ENCODE measurements around the gene HES5. TPM values are rescaled to one million over a fixed set of nuclear protein-coding genes. Genes with fewer than 3 reads are reported as not detected.
A peak's percentile ranks its signal among the peaks of the same experiment; 100 is the strongest.

The HES5 gene
- total and polyA plus RNA-seq, 4 experiments from 2014 or later = not detected

DNA sequence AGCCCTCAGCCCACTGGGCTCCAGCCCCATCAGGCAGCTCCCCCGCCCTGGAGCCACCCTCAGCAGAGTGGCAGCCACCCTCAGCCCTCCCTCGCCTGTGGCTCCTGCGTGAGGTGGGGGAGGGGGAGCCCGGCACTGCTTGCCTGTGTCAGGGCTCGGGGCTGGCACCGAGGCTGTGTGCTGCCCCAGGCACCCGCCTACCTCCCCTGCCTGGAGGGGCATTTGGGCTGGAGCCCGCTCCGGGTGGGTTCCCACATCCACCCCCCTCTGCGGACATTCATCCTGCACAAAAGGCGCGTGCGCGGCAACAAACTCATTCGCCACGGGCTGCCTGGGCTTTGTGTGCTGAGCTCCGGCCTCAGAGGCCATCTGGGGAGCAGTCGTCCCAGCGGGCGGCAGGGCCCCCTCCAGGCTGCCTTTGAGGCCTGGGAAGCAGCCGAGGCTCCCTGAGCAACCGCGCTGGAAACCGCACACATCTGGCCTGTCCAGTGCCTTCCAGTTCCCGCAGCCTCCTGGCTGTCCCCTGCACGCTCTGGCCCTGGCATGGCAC is 13.6 kb upstream of the HES5 start:
- POLR2A ChIA-PET (ENCODE audit: partially characterized antibody) = interaction anchor here (1.6 to 10.5 kb wide), 3 partner anchors 13 to 34 kb away, joined by 3 to 367 read pairs (median 108); partner anchors contain the start of genes HES5, PANK4 and TNFRSF14
- peak; percentile 45 to 62 (median 49) for DNase-seq
- Histone ChIP-seq H3K27ac (ENCODE audit: low read depth, low read length) (no peak overlapping the region), H3K27me3 (ENCODE audit: insufficient read depth, low read length) (no peaks in the 10 kb centered on the region), H3K9me3 (ENCODE audit: control insufficient read depth in 1 of 2, low read length in 2 of 2) (no peaks in the 10 kb centered on the region), H3K4me3 (ENCODE audit: low read length in 2 of 2) (no peak overlapping the region), H3K4me1 (ENCODE audit: insufficient read depth, low read length) (peaks cover 37% of the 10 kb centered on the region), H3K36me3 (ENCODE audit: insufficient read depth, low read length) (no peaks in the 10 kb centered on the region)
- Mint-ChIP-seq H3K27me3 (peaks cover 0 to 1% of the 10 kb centered on the region in 2 donors), H3K4me3 (peak overlapping the region in 1 of 8 donors; percentile 68), H3K36me3 (peaks cover 0 to 2% of the 10 kb centered on the region in 2 donors), H3K27ac (no peak overlapping the region), H3K9me3 (no peaks in the 10 kb centered on the region), H3K4me1 (peaks cover 4 to 27% (median 10%) of the 10 kb centered on the region in 4 donors)
- intact Hi-C loops (cut with micrococcal nuclease) = loop anchor here (10.0 kb wide), 1 partner anchor 239 kb away; no protein-coding TSS in a partner anchor
- CTCF ChIA-PET (ENCODE audit: partially characterized antibody) = interaction anchor here (2.8 kb wide), 1 partner anchor 19 kb away, joined by 13 read pairs; no protein-coding TSS in a partner anchor

DNA sequence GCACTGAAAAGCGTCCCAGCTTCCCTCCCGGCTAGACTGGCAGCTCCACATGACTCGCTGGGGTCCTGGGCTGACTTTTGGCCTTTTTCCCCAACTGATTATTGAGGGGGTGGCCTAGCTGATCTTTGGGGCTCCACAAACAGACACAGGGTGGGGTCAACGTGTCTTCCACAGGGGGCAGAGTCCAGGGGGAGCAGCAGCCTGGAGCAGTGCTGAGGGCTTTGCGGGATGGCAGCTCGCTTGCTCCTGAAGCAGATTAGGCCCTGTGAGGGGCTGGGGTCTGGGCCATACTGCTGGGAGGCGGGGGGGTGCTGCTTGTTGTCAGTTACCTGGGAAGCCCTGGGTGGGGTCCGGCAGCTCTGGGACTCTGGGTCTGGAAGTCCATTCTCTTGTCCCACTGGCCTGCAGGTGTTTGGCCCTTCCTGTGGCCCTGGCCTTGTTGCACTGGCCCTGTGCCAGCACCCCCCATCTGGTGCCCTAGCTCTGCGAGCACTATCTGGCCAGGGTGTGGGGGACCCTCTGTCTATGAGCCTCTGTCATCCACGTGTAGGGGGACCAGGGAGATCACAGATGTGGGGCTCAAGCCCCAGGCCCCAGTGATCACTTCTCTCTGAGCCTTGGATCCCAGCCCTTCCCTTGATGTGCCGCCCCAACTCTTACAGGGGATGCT is 12.3 kb upstream of the HES5 start:
- no peaks in the 10 kb centered on the region for H3K9me3 Mint-ChIP-seq
- Histone ChIP-seq H3K36me3 (ENCODE audit: insufficient read depth, low read length) (no peaks in the 10 kb centered on the region), H3K4me1 (ENCODE audit: insufficient read depth, low read length) (peaks cover 26% of the 10 kb centered on the region), H3K9me3 (ENCODE audit: control insufficient read depth in 1 of 2, low read length in 2 of 2) (no peaks in the 10 kb centered on the region), H3K27me3 (ENCODE audit: insufficient read depth, low read length) (no peaks in the 10 kb centered on the region), H3K27ac (ENCODE audit: low read depth, low read length) (no peak overlapping the region), H3K4me3 (ENCODE audit: low read length in 2 of 2) (no peak overlapping the region)
- peaks cover 0 to 1% of the 10 kb centered on the region in 2 donors for H3K27me3 Mint-ChIP-seq
- peak overlapping the region in 3 of 7 donors; percentile 31 to 53 (median 32) for H3K27ac Mint-ChIP-seq
- intact Hi-C loops (cut with micrococcal nuclease) = loop anchor here (10.0 kb wide), 1 partner anchor 238 kb away; no protein-coding TSS in a partner anchor
- H3K4me1 Mint-ChIP-seq = peaks cover 3 to 16% (median 4%) of the 10 kb centered on the region in 4 donors
- POLR2A ChIA-PET (ENCODE audit: partially characterized antibody) = interaction anchor here (10.5 kb wide), 1 partner anchor 13 kb away, joined by 367 read pairs; the partner anchor contains the start of genes HES5 and PANK4
- DNase-seq = no peak
- CTCF ChIA-PET (ENCODE audit: partially characterized antibody) = interaction anchor here (0.9 kb wide), 1 partner anchor 347 kb away, joined by 3 read pairs; no protein-coding TSS in a partner anchor
- no peak overlapping the region for H3K4me3 Mint-ChIP-seq
- H3K36me3 Mint-ChIP-seq = peaks cover 0 to 2% of the 10 kb centered on the region in 2 donors

DNA sequence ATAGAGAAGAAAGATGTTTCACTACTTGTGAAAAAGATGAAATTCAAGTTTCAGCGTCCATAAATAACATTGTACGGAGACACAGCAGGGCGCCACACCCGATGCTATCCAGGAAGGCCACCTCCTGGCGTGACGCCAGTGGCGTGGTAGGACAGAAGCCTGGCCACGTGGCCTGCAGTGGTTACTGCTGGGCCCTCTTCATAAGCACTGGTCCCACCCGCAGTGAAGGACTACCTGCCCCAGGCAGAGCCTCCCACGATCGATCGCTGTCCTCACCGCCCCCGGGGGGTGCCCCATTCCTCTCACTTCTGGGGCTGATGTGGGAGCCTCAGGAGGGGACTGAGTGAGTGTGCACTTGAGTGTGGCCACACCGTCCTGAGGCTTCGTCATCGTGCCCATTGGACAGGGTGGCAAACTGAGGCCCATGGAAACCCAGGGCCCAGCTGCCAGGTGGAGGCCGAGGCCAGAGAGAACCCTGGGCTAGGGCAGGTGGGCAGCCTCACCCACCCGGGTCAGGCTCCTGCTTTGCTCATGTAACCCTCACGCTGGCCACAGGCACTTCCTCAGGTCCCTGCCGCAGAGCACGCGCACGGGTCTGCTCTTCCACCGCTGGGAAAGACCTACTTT is 11.7 kb upstream of the HES5 start:
- H3K36me3 Mint-ChIP-seq = no peaks in the 10 kb centered on the region
- no peak overlapping the region for H3K27ac ChIP-seq (ENCODE audit: low read depth, low read length)
- no peaks in the 10 kb centered on the region for H3K9me3 Mint-ChIP-seq
- ChIA-PET CTCF (ENCODE audit: partially characterized antibody) (interaction anchor here (0.9 to 1.4 kb wide), 2 partner anchors 18 to 347 kb away, joined by 3 to 4 read pairs; no protein-coding TSS in a partner anchor), POLR2A (ENCODE audit: partially characterized antibody) (interaction anchor here (10.5 kb wide), 1 partner anchor 12 kb away, joined by 367 read pairs; the partner anchor contains the start of genes HES5 and PANK4)
- no peaks in the 10 kb centered on the region for H3K9me3 ChIP-seq (ENCODE audit: control insufficient read depth in 1 of 2, low read length in 2 of 2)
- H3K36me3 ChIP-seq (ENCODE audit: insufficient read depth, low read length) = no peaks in the 10 kb centered on the region
- peaks cover 25% of the 10 kb centered on the region for H3K4me1 ChIP-seq (ENCODE audit: insufficient read depth, low read length)
- DNase-seq = no peak
- H3K27me3 Mint-ChIP-seq = peaks cover 0 to 1% of the 10 kb centered on the region in 2 donors
- intact Hi-C loops (cut with micrococcal nuclease) = loop anchor here (10.0 kb wide), 1 partner anchor 237 kb away; no protein-coding TSS in a partner anchor
- no peak overlapping the region for H3K4me3 ChIP-seq (ENCODE audit: low read length in 2 of 2)
- peak overlapping the region in 3 of 7 donors; percentile 32 to 53 (median 43) for H3K27ac Mint-ChIP-seq
- no peak overlapping the region for H3K4me3 Mint-ChIP-seq
- peaks cover 1 to 10% (median 4%) of the 10 kb centered on the region in 4 donors for H3K4me1 Mint-ChIP-seq
- H3K27me3 ChIP-seq (ENCODE audit: insufficient read depth, low read length) = no peaks in the 10 kb centered on the region

DNA sequence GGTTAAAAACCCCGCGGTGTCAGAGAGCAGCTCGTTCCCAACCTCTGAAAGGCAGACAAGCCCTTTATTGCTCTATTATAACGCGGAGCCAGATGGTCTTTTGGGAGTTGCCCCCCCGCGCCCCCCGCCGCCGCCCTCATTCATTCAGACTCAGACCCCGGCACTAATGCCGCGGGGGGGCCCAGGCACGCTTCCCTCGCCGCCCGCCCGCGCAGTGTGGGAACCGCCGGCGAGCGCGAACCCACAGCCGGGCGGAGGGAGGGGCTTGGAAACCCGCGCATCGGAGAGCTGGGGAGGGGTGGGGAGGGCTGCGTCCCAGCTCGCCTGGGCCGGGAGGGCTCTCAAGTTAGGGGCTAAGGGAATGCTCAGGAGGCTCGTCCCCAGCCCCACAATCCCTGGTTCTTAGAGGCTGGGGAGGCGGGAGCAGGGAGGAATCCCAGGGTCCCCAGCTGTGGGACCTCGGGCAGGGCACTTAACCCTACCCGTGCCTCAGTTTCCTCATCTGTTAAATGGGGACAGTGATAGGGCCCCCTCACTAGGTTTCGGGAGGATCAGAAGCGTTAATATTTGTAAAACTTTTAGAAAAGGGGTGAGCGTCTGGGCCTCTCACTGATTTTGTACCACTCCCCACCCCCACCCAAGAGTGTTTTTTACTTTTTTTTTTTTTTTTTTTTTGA is 10.9 kb upstream of the HES5 start:
- Histone ChIP-seq H3K27ac (ENCODE audit: low read depth, low read length) (no peak overlapping the region), H3K36me3 (ENCODE audit: insufficient read depth, low read length) (no peaks in the 10 kb centered on the region), H3K4me3 (ENCODE audit: low read length in 2 of 2) (no peak overlapping the region), H3K27me3 (ENCODE audit: insufficient read depth, low read length) (no peaks in the 10 kb centered on the region), H3K4me1 (ENCODE audit: insufficient read depth, low read length) (peaks cover 25% of the 10 kb centered on the region), H3K9me3 (ENCODE audit: control insufficient read depth in 1 of 2, low read length in 2 of 2) (no peaks in the 10 kb centered on the region)
- Mint-ChIP-seq H3K27ac (no peak overlapping the region), H3K4me1 (peaks cover 2 to 8% (median 4%) of the 10 kb centered on the region in 4 donors), H3K27me3 (peaks cover 1 to 3% of the 10 kb centered on the region in 2 donors), H3K4me3 (no peak overlapping the region), H3K9me3 (no peaks in the 10 kb centered on the region), H3K36me3 (no peaks in the 10 kb centered on the region)
- ChIA-PET POLR2A (ENCODE audit: partially characterized antibody) (interaction anchor here (1.4 to 10.5 kb wide), 3 partner anchors 7 to 43 kb away, joined by 3 to 367 read pairs (median 8); partner anchors contain the start of genes HES5 and PANK4), CTCF (ENCODE audit: partially characterized antibody) (interaction anchor here (1.4 kb wide), 1 partner anchor 17 kb away, joined by 4 read pairs; no protein-coding TSS in a partner anchor)
- no peak for DNase-seq
- intact Hi-C loops (cut with micrococcal nuclease) = loop anchor here (10.0 kb wide), 1 partner anchor 236 kb away; no protein-coding TSS in a partner anchor

DNA sequence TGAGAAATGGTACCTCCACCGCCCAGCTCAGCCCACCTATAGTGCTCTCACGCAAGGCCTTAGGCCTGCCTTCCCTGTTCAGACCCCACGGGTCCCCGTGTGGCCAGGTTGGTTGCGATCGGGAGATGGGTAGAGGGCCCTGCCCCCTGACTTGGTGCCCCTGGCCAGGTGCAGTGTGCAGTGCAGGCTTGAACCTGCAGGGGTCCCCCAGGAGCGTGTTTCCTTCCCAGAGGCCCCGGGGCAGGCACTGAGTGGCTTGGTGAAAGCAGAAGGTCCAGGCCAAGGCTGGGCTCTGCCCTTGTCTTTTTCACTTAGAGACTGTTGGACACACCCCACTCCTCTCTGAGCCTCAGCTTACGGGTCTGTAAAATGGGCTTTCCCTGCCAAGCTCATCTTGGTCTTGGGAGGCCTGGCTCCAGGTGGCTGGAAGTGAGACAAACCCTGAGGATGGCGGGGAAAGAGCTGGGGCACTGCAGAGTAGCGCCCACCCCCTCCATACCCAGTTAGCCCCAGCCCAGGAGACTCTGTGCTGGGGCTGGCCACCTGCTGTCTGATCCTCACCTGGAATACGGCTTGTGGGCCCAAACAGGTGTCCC is 9.3 kb upstream of the HES5 start:
- intact Hi-C loops (cut with micrococcal nuclease) = no loop called here
- Histone ChIP-seq H3K27me3 (ENCODE audit: insufficient read depth, low read length) (no peaks in the 10 kb centered on the region), H3K4me1 (ENCODE audit: insufficient read depth, low read length) (peaks cover 15% of the 10 kb centered on the region), H3K9me3 (ENCODE audit: control insufficient read depth in 1 of 2, low read length in 2 of 2) (no peaks in the 10 kb centered on the region), H3K36me3 (ENCODE audit: insufficient read depth, low read length) (no peaks in the 10 kb centered on the region), H3K4me3 (ENCODE audit: low read length in 2 of 2) (no peak overlapping the region), H3K27ac (ENCODE audit: low read depth, low read length) (no peak overlapping the region)
- H3K9me3 Mint-ChIP-seq = no peaks in the 10 kb centered on the region
- no peaks in the 10 kb centered on the region for H3K36me3 Mint-ChIP-seq
- peaks cover 4 to 5% of the 10 kb centered on the region in 2 donors for H3K27me3 Mint-ChIP-seq
- H3K4me1 Mint-ChIP-seq = peaks cover 2 to 8% (median 3%) of the 10 kb centered on the region in 4 donors
- peak in 2 of 5 donors; percentile 20 to 22 for DNase-seq
- H3K4me3 Mint-ChIP-seq = no peak overlapping the region
- H3K27ac Mint-ChIP-seq = no peak overlapping the region
- ChIA-PET POLR2A (ENCODE audit: partially characterized antibody) (interaction anchor here (1.0 to 10.5 kb wide), 6 partner anchors 9 to 46 kb away, joined by 3 to 367 read pairs (median 3); partner anchors contain the start of genes HES5 and PANK4), CTCF (ENCODE audit: partially characterized antibody) (interaction anchor here (0.7 to 1.0 kb wide), 2 partner anchors 13 to 22 kb away, joined by 3 to 5 read pairs; partner anchors contain the start of gene PANK4)

DNA sequence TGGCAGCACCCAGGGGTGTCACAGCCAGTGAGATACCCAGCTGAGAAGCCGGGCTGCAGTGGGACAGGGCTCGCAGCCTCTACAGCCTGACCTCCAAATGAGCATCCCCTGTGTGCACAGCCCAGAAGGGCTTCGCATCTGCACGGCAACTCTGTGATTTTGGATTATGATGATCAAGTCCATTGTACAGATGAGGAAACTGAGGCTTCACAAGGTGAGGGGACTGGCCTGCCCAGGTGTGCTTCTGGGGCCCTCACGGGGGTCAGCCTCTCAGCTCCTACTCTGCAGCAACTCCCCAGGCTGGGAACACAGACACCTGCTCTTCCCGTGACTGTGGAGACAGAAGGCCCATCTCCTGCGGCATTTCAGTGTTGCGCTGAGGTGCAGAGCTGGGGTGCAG is 8.8 kb upstream of the HES5 start:
- CTCF ChIA-PET (ENCODE audit: partially characterized antibody) = interaction anchor here (0.7 to 1.0 kb wide), 2 partner anchors 12 to 23 kb away, joined by 3 to 5 read pairs; partner anchors contain the start of gene PANK4
- H3K4me3 Mint-ChIP-seq = no peak overlapping the region

More for the DNA sequence above, 8.8 kb upstream of the HES5 start:
- peaks cover 10% of the 10 kb centered on the region for H3K4me1 ChIP-seq (ENCODE audit: insufficient read depth, low read length)
- no peaks in the 10 kb centered on the region for H3K9me3 ChIP-seq (ENCODE audit: control insufficient read depth in 1 of 2, low read length in 2 of 2)
- Mint-ChIP-seq H3K9me3 (no peaks in the 10 kb centered on the region), H3K27me3 (peaks cover 5 to 7% of the 10 kb centered on the region in 2 donors), H3K4me1 (peaks cover 2 to 8% (median 3%) of the 10 kb centered on the region in 4 donors), H3K36me3 (no peaks in the 10 kb centered on the region), H3K27ac (no peak overlapping the region)
- intact Hi-C loops (cut with micrococcal nuclease) = no loop called here
- no peak overlapping the region for H3K4me3 ChIP-seq (ENCODE audit: low read length in 2 of 2)
- H3K36me3 ChIP-seq (ENCODE audit: insufficient read depth, low read length) = no peaks in the 10 kb centered on the region
- DNase-seq = no peak
- POLR2A ChIA-PET (ENCODE audit: partially characterized antibody) = interaction anchor here (1.0 to 2.4 kb wide), 4 partner anchors 9 to 46 kb away, joined by 3 to 8 read pairs (median 3); partner anchors contain the start of gene PANK4
- H3K27ac ChIP-seq (ENCODE audit: low read depth, low read length) = no peak overlapping the region
- no peaks in the 10 kb centered on the region for H3K27me3 ChIP-seq (ENCODE audit: insufficient read depth, low read length)

Data from CD4-positive, alpha-beta memory T cell (primary cell).